Measurements from ENCODE around the gene KCNMB2.

- no peak for TF ChIP-seq SUZ12 (IDR thresholded peaks at IDR 0.05; ENCODE audit: extremely low read depth, insufficient read depth, insufficient read length)
- no peak for TF ChIP-seq ZNF274 (IDR thresholded peaks at IDR 0.05; ENCODE audit: low read depth, low read length)
Observed at GRCh38 chr3:178714925-178715832, 178.9 kb downstream of the KCNMB2 start.

All from NT2/D1 (cell line).